ENCODE measurements around the gene APBB3.

DNA sequence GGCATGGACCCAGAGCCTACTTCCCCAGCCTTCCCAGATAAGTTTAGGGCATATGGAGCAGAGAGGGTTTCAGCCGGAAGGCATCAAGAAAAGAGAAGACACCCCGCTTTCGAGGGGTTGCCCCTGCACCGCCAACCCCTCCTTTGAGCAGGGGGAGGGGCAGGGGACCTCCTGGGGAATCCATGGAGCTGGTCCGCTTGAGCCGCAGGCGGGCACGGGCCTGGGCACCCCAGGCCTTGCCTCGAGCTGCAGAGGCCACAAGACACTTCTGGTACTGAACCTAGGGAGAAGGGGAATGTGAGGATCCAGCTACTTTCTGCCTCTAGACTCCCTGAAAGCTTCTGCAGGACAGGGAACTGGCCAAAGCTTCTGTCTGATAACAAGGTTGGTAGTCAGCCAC is 5.9 kb downstream of the APBB3 start:
- TF ChIP-seq CTCF (IDR thresholded peaks at IDR 0.05) (no peak), POLR2A (IDR thresholded peaks at IDR 0.05) (no peak)
